CD4-positive, alpha-beta T cell (primary cell): Measurements from ENCODE around the gene ST6GALNAC4. TPM values are rescaled to one million over a fixed set of nuclear protein-coding genes. Genes with fewer than 3 reads are reported as not detected.

Source experiments
- ATAC-seq: fragments of 200-7000 bp; cut with Tn5 transposase; one replicate; pipeline ENCODE4 v1.10.0; 2022; ENCODE audit warnings: mild to moderate bottlenecking; ENCODE audit not compliant: poor library complexity
- CTCF ChIA-PET: fragments of 350-600 bp; sonication (Branson Sonifier 250); formaldehyde crosslinking; loops from one replicate; lab custom pipeline; 2021; ENCODE audit warnings: antibody characterized with exemption, inconsistent platforms; lab: Charles Lee
- POLR2A ChIA-PET: fragments of 350-600 bp; sonication (Branson Sonifier 250); formaldehyde crosslinking; loops from one replicate; lab custom pipeline; 2021; ENCODE audit warnings: antibody characterized with exemption, inconsistent platforms; lab: Charles Lee
- DNase-seq, 14 experiments: peaks; one replicate each; pipeline ENCODE4 v3.0.0-alpha.2; 2013 to 2020; ENCODE audit warnings: mixed read lengths in 2 of 14
- H3K27ac ChIP-seq, 2 donors: one replicate each; pipeline versions ENCODE4 v1.5.1 to v1.7.0; 2013; ENCODE audit warnings: low read length in 2 of 2, low read depth in 1 of 2, mild to moderate bottlenecking in 1 of 2
- H3K27me3 ChIP-seq, 2 experiments: 1 replicate in 1 of 2; 2 replicates in 1 of 2; pipeline versions ENCODE4 v1.6.1 to v1.7.0; 2013; ENCODE audit warnings: low read length in 2 of 2, control low read depth in 1 of 2, mild to moderate bottlenecking in 1 of 2, moderate library complexity in 1 of 2; ENCODE audit not compliant: insufficient read depth in 2 of 2, control insufficient read depth in 1 of 2
- H3K36me3 ChIP-seq: one replicate; pipeline ENCODE4 v1.6.1; 2013; ENCODE audit warnings: low read length, control low read depth; ENCODE audit not compliant: insufficient read depth
- H3K4me1 ChIP-seq: one replicate; pipeline ENCODE4 v1.6.1; 2013; ENCODE audit warnings: low read length, control low read depth; ENCODE audit not compliant: insufficient read depth
- H3K4me3 ChIP-seq: one replicate; pipeline ENCODE4 v1.5.1; 2013; ENCODE audit warnings: mild to moderate bottlenecking, low read length, moderate library complexity
- H3K9me3 ChIP-seq, 2 experiments: 1 replicate in 1 of 2; 2 replicates in 1 of 2; pipeline versions ENCODE4 v1.6.1 to v1.7.0; 2013; ENCODE audit warnings: low read length in 2 of 2, mild to moderate bottlenecking in 2 of 2, control low read depth in 1 of 2, moderate library complexity in 1 of 2; ENCODE audit not compliant: control insufficient read depth in 1 of 2, insufficient read depth in 1 of 2
- H3K27ac Mint-ChIP-seq: one replicate; pipeline ENCODE4 v1.8.0; 2020; ENCODE audit warnings: mixed read lengths
- H3K27me3 Mint-ChIP-seq: one replicate; pipeline ENCODE4 v1.8.0; 2021; ENCODE audit warnings: mixed read lengths
- H3K36me3 Mint-ChIP-seq: one replicate; pipeline ENCODE4 v1.8.0; 2021; ENCODE audit warnings: low read depth, mixed read lengths
- H3K4me1 Mint-ChIP-seq: one replicate; pipeline ENCODE4 v1.8.0; 2021; ENCODE audit warnings: low read depth, mixed read lengths
- H3K4me3 Mint-ChIP-seq: one replicate; pipeline ENCODE4 v1.8.0; 2020; ENCODE audit warnings: mild to moderate bottlenecking, mixed read lengths
- H3K9me3 Mint-ChIP-seq: one replicate; pipeline ENCODE4 v1.8.0; 2020; ENCODE audit warnings: mixed read lengths
- CTCF ChIP-seq: fragments of 200-600 bp; IDR thresholded peaks from one replicate; pipeline ENCODE4 v1.8.0; 2022; ENCODE audit warnings: antibody characterized with exemption, mild to moderate bottlenecking
- intact Hi-C, 2 experiments: fragments of 100-400 bp; cut with DNase I in 1 of 2; cut with micrococcal nuclease in 1 of 2; formaldehyde crosslinking; loops; one replicate each; pipeline versions ENCODE4 v1.15.1 to v1.9.0; 2023 to 2025; cut with DNase I, micrococcal nuclease
- total RNA-seq, 174 experiments: library from RNA in 2 of 174; stranded (reverse) in 2 of 174; gene quantifications; one replicate each; pipeline ENCODE4 v1.2.3 and lab custom pipeline; 2021 to 2026

Gene ST6GALNAC4
- total RNA-seq, 2 experiments from 2014 or later, result 28.7 to 30.2 TPM

DNA sequence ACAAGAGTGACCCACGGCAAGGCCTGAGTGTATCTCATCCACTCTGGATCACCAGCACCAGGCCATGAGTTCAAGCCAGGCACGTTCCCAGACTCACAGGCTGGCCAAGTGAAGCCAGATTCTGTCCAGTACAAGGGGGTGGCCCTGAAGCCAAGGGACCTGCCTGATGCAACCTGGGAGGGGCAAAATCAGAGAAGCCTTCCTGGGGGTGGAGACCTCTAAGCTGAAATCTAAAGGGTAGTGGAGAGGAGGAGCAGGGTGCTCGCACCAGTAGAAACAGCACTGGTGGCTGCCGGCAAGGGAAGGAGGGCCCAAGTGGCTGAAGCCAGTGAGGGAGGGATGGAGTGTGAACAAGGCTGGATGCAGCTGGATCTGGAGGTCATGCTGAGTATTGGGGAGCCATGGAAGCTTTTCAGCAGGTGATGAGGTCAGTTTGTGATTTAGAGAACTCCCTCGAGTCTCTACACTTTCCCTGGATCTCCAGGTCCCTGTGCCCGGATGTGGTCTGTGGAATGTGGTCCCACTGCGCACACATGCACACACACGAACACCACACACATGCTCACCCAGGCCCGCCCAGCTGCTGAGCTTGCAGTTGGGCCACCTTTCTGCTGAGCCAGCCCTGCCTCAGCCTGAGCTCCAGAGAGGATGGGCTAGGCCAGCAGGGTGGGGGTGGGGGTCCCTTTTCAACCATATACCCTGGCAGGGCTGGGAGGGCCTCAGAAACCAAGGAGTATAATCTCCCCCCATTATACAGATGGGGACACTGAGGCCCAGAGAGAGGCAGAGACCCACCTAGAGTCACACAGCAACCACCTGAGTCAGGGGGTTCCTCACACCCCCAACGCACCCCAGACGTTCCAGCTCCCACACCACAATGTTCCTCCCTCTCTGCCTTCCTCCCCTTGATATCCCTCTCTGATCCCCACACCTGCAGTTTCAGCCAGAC is 12.1 kb upstream of the ST6GALNAC4 start:
- Mint-ChIP-seq H3K4me1 (peaks cover 34% of the 10 kb centered on the region), H3K27ac (peak overlapping the region; percentile 49), H3K27me3 (peaks cover 4% of the 10 kb centered on the region), H3K36me3 (no peaks in the 10 kb centered on the region), H3K9me3 (no peaks in the 10 kb centered on the region), H3K4me3 (peak overlapping the region; percentile 42)
- intact Hi-C loops, result no loop called here
- H3K4me3 ChIP-seq, result no peak overlapping the region
- DNase-seq, result no peak
- POLR2A ChIA-PET, result interaction anchor here (0.6 to 2.4 kb wide), 4 partner anchors 14 to 102 kb away, joined by 3 to 7 read pairs (median 4); no protein-coding TSS in a partner anchor
- H3K9me3 ChIP-seq, result no peaks in the 10 kb centered on the region
- no peak for TF ChIP-seq CTCF
- peaks cover 52% of the 10 kb centered on the region for H3K4me1 ChIP-seq
- CTCF ChIA-PET, result interaction anchor here (0.9 to 1.4 kb wide), 3 partner anchors 14 to 194 kb away, joined by 3 to 4 read pairs (median 3); partner anchors contain the start of gene TOR2A
- peaks cover 0 to 8% of the 10 kb centered on the region in 2 experiments for H3K27me3 ChIP-seq
- no peak for ATAC-seq
- H3K36me3 ChIP-seq, result no peaks in the 10 kb centered on the region
- H3K27ac ChIP-seq, result no peak overlapping the region

DNA sequence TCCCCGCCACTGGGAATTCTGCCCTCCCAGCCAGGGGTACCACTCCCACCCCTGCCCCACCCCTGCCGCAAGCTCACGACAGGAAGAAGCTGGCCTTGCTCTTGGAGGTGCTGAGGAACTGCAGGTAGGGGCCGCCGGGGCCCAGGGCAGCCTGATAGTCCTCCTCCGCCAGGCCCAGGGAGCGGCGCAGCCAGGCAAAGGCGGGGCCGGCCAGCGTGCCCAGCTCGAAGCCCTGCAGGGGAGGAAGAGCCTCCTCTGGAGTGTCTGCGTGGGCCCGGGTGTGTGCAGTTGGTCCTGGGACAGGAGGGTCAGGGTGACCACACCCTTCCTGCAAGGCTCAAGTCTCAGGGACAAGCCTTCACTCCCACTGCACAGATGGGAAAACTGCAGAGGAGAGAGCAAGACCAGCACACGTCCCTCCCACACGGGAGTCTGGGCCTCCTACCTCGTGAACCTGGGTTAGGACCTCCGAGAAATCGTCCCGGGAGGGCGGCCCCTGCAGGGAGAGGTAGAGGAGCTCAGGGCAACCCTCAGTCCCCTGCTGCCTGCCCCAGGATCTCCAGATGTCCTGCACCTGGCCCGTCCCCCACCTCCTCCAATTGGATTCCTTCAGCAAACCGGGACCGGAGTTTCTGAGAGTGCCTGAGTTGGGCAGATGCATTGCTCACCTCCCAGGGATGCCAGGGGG is 11.3 kb upstream of the ST6GALNAC4 start:
- ATAC-seq, result no peak
- intact Hi-C loops, result loop anchor here in 1 of 2 experiments (1.0 kb wide), 1 partner anchor 9 kb away; the partner anchor contains the start of gene DPM2
- TF ChIP-seq CTCF, result no peak

More for the DNA sequence above, 11.3 kb upstream of the ST6GALNAC4 start:
- H3K9me3 Mint-ChIP-seq, result no peaks in the 10 kb centered on the region
- DNase-seq, result peak in 2 of 14 experiments; percentile 44 to 59
- H3K36me3 ChIP-seq, result no peaks in the 10 kb centered on the region
- peaks cover 4% of the 10 kb centered on the region for H3K27me3 Mint-ChIP-seq
- no peaks in the 10 kb centered on the region for H3K9me3 ChIP-seq
- peaks cover 0 to 11% of the 10 kb centered on the region in 2 experiments for H3K27me3 ChIP-seq
- H3K27ac Mint-ChIP-seq, result no peak overlapping the region
- peaks cover 52% of the 10 kb centered on the region for H3K4me1 ChIP-seq
- ChIA-PET CTCF (interaction anchor here (0.9 to 1.4 kb wide), 2 partner anchors 14 to 193 kb away, joined by 3 to 4 read pairs; partner anchors contain the start of gene TOR2A), POLR2A (interaction anchor here (0.6 kb wide), 1 partner anchor 77 kb away, joined by 3 read pairs; no protein-coding TSS in a partner anchor)
- H3K4me3 Mint-ChIP-seq, result peak overlapping the region; percentile 23
- H3K36me3 Mint-ChIP-seq, result no peaks in the 10 kb centered on the region
- H3K4me1 Mint-ChIP-seq, result peaks cover 32% of the 10 kb centered on the region
- H3K27ac ChIP-seq, result no peak overlapping the region
- peak overlapping the region; percentile 40 for H3K4me3 ChIP-seq
